AG04450 (cell line): ENCODE measurements around the gene GID4. TPM values are rescaled to one million over a fixed set of nuclear protein-coding genes. Genes with fewer than 3 reads are reported as not detected.
A peak's percentile ranks its signal among the peaks of the same experiment; 100 is the strongest.

ENCODE experiments used
- CTCF ChIA-PET: fragments of 300-600, 350-600 bp; formaldehyde crosslinking; extraction: SDS; loops from one replicate; lab custom pipeline; 2022; ENCODE audit warnings: antibody characterized with exemption, inconsistent platforms; lab: Charles Lee
- POLR2A ChIA-PET: fragments of 350-600 bp; formaldehyde crosslinking; extraction: SDS; loops from one replicate; lab custom pipeline; 2021; ENCODE audit warnings: antibody characterized with exemption, inconsistent platforms; lab: Yijun Ruan, JAX
- DNase-seq: peaks from one replicate; pipeline ENCODE4 v3.0.0-alpha.2; 2011; ENCODE audit warnings: low read depth, low spot score
- H3K27ac ChIP-seq: one replicate; pipeline ENCODE4 v1.5.1; 2012; ENCODE audit warnings: low read depth, low read length, control low read depth
- H3K27me3 ChIP-seq: one replicate; pipeline ENCODE4 v1.6.0; 2012; ENCODE audit warnings: low read length; ENCODE audit not compliant: control insufficient read depth, insufficient read depth
- H3K4me3 ChIP-seq: 2 replicates; pipeline ENCODE4 v1.5.1; 2011; ENCODE audit warnings: mild to moderate bottlenecking, low read depth, low read length, control low read depth
- H3K9me3 ChIP-seq: 2 replicates; pipeline ENCODE4 v1.5.1; 2012; ENCODE audit warnings: low read length; ENCODE audit not compliant: control insufficient read depth, insufficient read depth
- polyA plus RNA-seq: library from polyadenylated mRNA; depleted of rRNA; stranded (reverse); fragments of >200 nt; gene quantifications from 2 replicates; pipeline ENCODE4 v1.2.3, GENCODE V29; 2011
- TF ChIP-seq, protein P1 (sequence below): IDR thresholded peaks from 2 replicates; pipeline ENCODE4 v1.5.1; 2011; ENCODE audit warnings: low read depth, low read length, control low read depth, inconsistent platforms

GID4 gene
- polyA plus RNA-seq, 1 experiment = 7.6 TPM

DNA sequence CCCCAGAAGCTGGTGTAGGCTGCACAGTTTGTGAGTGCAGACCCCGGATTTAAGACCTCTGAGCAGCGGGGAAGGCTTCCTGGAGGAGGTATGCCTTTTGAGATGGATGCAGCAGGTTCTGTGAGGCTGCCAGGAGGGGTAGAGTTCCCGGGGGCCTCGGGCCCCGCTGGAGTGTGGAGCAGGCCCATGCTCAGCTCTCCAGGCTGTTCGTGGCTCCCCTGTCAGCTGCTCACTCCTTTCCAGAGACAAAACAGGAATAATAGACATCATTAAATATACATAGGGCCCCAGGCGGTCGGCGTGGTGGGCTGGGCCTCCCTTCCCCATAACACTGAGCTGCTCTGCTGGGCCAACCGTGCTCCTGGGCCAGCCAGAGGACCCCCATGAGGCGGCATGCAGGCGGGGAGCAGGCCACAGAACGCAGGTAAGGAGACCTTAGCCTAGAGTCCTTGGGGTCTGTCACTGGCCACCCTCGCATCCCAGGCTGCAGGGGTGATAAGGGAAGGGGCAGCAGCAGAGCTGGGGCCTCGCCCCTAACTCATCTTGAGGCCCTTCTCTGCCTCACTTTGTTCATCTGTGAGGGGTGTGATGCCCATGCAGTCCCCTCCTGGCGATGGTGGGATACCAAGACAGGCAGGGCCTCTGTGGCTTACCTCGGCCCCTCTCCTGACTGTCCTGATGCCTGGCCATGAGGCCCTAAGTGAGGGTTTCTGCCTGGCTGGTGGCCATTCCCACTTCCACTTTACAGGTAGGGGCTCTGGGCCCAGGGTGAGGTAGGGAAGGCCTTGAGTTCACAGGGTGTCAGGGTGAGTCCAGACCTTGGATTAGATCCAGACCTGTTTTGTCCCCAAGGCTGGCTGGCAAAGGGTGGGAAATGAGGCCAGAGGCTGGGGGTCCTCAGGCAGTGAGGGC lies 69.4 kb downstream of the GID4 start, which contains the start of gene MYO15A:
TSS of gene MYO15A (plus strand) at position 356 of the 912 bp plus-strand sequence. CDS start 10,045 bp downstream, outside the sequence.
- POLR2A ChIA-PET = no interaction called here
- H3K27me3 ChIP-seq = no peaks in the 10 kb centered on the region
- no peak for DNase-seq
- TF ChIP-seq, protein P1, sequence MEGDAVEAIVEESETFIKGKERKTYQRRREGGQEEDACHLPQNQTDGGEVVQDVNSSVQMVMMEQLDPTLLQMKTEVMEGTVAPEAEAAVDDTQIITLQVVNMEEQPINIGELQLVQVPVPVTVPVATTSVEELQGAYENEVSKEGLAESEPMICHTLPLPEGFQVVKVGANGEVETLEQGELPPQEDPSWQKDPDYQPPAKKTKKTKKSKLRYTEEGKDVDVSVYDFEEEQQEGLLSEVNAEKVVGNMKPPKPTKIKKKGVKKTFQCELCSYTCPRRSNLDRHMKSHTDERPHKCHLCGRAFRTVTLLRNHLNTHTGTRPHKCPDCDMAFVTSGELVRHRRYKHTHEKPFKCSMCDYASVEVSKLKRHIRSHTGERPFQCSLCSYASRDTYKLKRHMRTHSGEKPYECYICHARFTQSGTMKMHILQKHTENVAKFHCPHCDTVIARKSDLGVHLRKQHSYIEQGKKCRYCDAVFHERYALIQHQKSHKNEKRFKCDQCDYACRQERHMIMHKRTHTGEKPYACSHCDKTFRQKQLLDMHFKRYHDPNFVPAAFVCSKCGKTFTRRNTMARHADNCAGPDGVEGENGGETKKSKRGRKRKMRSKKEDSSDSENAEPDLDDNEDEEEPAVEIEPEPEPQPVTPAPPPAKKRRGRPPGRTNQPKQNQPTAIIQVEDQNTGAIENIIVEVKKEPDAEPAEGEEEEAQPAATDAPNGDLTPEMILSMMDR = no peak
- H3K27ac ChIP-seq = peak within 1 kb of the TSS; percentile 21
- H3K9me3 ChIP-seq = no peaks in the 10 kb centered on the region
- CTCF ChIA-PET = no interaction called here
- H3K4me3 ChIP-seq = no peak within 1 kb of the TSS

DNA sequence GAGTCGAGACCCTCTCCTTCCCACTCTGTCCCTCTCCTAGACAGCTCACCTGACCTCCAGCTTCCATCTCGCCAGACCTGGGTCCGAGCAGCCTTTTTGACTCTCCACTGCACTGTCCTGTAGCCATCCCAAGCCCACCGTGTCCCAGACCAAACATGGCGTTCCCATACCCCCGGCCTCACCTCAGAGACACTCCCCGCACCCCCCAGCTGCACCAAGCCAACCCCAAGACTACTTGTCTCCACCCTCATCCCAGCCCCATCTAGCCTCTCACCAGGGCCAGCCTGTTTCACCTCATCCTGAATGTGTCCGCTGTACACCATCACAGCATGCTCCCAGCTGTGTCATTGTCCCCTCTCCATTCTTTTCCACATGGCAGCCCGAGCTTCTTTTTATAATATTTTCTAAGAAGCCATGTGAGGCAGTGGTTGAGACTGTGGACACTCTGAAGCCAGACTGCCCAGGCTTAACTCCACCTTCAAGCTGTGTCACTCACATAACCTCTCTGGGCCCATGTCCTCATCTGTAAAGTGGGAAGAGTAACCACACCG lies 70.8 kb downstream of the GID4 start:
- TF ChIP-seq, protein P1 = no peak
- CTCF ChIA-PET = no interaction called here
- Histone ChIP-seq H3K9me3 (no peaks in the 10 kb centered on the region), H3K4me3 (no peak overlapping the region), H3K27ac (no peak overlapping the region), H3K27me3 (no peaks in the 10 kb centered on the region)
- no peak for DNase-seq
- POLR2A ChIA-PET = interaction anchor here (0.6 kb wide), 1 partner anchor 55 kb away, joined by 3 read pairs; no protein-coding TSS in a partner anchor

DNA sequence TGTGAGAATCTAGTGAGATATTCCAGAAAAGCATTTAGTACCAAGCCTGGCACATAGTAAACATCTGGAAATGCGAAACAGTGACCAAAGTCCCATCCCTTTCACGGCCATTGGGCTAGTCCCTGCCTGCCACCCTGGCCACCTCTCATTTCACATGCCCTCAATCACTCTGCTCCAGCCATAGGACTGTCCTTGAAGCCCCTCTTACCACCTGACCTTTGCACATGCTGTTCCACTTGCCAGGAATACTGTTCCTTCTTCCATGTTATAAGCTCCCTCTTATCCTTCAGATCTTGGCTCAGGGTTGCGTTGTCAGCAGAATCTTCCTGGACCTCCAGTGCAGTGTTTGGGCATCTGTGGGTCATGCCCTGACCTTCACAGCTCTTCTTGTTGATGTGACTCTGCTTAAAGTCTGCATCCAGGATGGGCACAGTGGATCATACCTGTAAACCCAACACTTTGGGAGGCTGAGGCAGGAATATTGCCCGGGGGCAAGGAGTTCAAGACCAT lies 71.5 kb downstream of the GID4 start:
- no peak for DNase-seq
- Histone ChIP-seq H3K27ac (no peak overlapping the region), H3K27me3 (no peaks in the 10 kb centered on the region), H3K4me3 (no peak overlapping the region), H3K9me3 (no peaks in the 10 kb centered on the region)
- CTCF ChIA-PET = no interaction called here
- POLR2A ChIA-PET = interaction anchor here (0.6 kb wide), 2 partner anchors 54 to 92 kb away, joined by 3 to 5 read pairs; no protein-coding TSS in a partner anchor
- TF ChIP-seq, protein P1 = no peak

DNA sequence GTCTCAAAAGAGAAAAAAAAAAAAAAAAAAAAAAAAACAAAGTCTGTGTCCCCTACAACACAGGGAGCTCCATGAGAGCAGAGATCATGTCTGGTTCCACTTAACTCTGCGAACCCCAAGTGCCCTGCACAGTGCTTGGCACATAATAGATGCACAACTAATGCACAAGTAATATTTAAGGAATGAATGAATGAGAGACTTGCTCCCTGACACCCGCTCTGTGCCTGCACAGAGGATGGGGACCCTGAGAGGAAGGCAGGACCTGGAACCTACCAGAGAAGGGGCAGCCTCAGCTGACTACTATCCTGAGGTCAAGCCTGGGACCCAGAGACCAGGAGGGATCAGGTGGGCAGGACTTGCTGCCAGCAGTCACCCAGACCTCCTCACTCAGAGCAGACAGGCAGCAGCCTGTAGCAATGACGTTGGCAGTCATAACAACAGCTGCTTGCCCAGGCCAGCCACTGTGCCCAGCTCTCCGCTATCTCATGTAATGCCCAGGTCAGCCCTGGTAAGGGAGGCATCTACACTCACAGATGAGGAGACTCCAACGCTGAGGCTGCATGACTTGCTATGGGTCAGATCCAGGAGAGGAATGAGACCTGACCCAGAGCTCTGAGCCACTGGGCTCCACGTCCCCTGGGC lies 72.2 kb downstream of the GID4 start:
- TF ChIP-seq, protein P1 = no peak
- H3K27ac ChIP-seq = no peak overlapping the region
- no peak overlapping the region for H3K4me3 ChIP-seq
- no peak for DNase-seq
- no peaks in the 10 kb centered on the region for H3K27me3 ChIP-seq
- no peaks in the 10 kb centered on the region for H3K9me3 ChIP-seq
- CTCF ChIA-PET = interaction anchor here (0.6 kb wide), 1 partner anchor 841 kb away, joined by 13 read pairs; no protein-coding TSS in a partner anchor
- POLR2A ChIA-PET = interaction anchor here (0.6 kb wide), 1 partner anchor 91 kb away, joined by 5 read pairs; no protein-coding TSS in a partner anchor
